Adipocyte (in vitro differentiated cells): ENCODE results near the gene RFT1.

ENCODE experiments used
- DNase-seq: peaks from one replicate; pipeline ENCODE4 v3.0.0-alpha.2; 2015; ENCODE audit warnings: low read depth
- H3K27me3 ChIP-seq: replicated peaks from 2 replicates; pipeline ENCODE4 v1.7.0; 2013; ENCODE audit warnings: mild to moderate bottlenecking, low read length, moderate library complexity; ENCODE audit not compliant: control insufficient read depth, insufficient read depth
- H3K36me3 ChIP-seq: 2 replicates; pipeline ENCODE4 v1.7.0; 2013; ENCODE audit warnings: low read length, mild to moderate bottlenecking, moderate library complexity; ENCODE audit not compliant: control insufficient read depth, insufficient read depth, severe bottlenecking
- H3K4me1 ChIP-seq: 2 replicates; pipeline ENCODE4 v1.7.0; 2013; ENCODE audit warnings: mild to moderate bottlenecking, low read length, moderate library complexity; ENCODE audit not compliant: control insufficient read depth, insufficient read depth
- H3K4me3 ChIP-seq: 2 replicates; pipeline ENCODE4 v1.7.0; 2013; ENCODE audit warnings: mild to moderate bottlenecking, low read length, moderate library complexity
- H3K9ac ChIP-seq: 2 replicates; pipeline ENCODE4 v1.7.0; 2013; ENCODE audit warnings: mild to moderate bottlenecking, low read length, moderate library complexity
- H3K9me3 ChIP-seq: 2 replicates; pipeline ENCODE4 v1.7.0; 2013; ENCODE audit warnings: mild to moderate bottlenecking, low read length, moderate library complexity; ENCODE audit not compliant: control insufficient read depth

Gene RFT1, protein sequence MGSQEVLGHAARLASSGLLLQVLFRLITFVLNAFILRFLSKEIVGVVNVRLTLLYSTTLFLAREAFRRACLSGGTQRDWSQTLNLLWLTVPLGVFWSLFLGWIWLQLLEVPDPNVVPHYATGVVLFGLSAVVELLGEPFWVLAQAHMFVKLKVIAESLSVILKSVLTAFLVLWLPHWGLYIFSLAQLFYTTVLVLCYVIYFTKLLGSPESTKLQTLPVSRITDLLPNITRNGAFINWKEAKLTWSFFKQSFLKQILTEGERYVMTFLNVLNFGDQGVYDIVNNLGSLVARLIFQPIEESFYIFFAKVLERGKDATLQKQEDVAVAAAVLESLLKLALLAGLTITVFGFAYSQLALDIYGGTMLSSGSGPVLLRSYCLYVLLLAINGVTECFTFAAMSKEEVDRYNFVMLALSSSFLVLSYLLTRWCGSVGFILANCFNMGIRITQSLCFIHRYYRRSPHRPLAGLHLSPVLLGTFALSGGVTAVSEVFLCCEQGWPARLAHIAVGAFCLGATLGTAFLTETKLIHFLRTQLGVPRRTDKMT

GRCh38 chr3:53130179-53131061 lies at the start of gene RFT1:
RFT1 (minus strand) TSS chr3:53130435; CDS start chr3:53130400, 35 bp downstream.
- Histone ChIP-seq H3K9me3 (no peaks in the 10 kb centered on the region), H3K4me1 (peaks cover 19% of the 10 kb centered on the region), H3K36me3 (peaks cover 7% of the 10 kb centered on the region), H3K4me3 (peak within 1 kb of the TSS; percentile 94), H3K9ac (peak within 1 kb of the TSS; percentile 93), H3K27me3 (no peaks in the 10 kb centered on the region)
- peak; percentile 99 for DNase-seq

- DNase-seq = no peak
- H3K4me3 ChIP-seq = no peak overlapping the region
- H3K9me3 ChIP-seq = no peaks in the 10 kb centered on the region
- peaks cover 53% of the 10 kb centered on the region for H3K36me3 ChIP-seq
- no peaks in the 10 kb centered on the region for H3K4me1 ChIP-seq
- H3K27me3 ChIP-seq = no peaks in the 10 kb centered on the region
- H3K9ac ChIP-seq = no peak overlapping the region
Measured at GRCh38 chr3:53179580-53179979, 49.3 kb upstream of the RFT1 start.

DNA sequence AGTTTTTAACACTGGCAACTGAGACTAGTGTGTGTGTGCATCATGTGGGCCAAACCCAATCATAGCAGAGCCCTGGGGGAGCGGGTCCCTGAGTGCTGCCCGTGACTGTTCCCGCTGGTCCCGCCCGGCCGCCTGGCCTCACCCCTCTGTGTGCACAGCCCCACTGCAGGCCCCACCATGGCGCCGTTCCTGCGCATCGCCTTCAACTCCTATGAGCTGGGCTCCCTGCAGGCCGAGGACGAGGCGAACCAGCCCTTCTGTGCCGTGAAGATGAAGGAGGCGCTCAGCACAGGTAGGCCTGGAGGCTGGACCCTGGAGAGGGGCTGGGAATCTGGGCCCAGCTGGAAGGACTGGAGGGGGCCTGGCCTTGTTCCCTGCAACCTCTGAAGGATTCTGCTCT lies 48.0 kb upstream of the RFT1 start:
- DNase-seq = no peak
- no peaks in the 10 kb centered on the region for H3K4me1 ChIP-seq
- H3K9me3 ChIP-seq = no peaks in the 10 kb centered on the region
- H3K36me3 ChIP-seq = peaks cover 54% of the 10 kb centered on the region
- H3K27me3 ChIP-seq = no peaks in the 10 kb centered on the region
- H3K4me3 ChIP-seq = no peak overlapping the region
- H3K9ac ChIP-seq = no peak overlapping the region

DNA sequence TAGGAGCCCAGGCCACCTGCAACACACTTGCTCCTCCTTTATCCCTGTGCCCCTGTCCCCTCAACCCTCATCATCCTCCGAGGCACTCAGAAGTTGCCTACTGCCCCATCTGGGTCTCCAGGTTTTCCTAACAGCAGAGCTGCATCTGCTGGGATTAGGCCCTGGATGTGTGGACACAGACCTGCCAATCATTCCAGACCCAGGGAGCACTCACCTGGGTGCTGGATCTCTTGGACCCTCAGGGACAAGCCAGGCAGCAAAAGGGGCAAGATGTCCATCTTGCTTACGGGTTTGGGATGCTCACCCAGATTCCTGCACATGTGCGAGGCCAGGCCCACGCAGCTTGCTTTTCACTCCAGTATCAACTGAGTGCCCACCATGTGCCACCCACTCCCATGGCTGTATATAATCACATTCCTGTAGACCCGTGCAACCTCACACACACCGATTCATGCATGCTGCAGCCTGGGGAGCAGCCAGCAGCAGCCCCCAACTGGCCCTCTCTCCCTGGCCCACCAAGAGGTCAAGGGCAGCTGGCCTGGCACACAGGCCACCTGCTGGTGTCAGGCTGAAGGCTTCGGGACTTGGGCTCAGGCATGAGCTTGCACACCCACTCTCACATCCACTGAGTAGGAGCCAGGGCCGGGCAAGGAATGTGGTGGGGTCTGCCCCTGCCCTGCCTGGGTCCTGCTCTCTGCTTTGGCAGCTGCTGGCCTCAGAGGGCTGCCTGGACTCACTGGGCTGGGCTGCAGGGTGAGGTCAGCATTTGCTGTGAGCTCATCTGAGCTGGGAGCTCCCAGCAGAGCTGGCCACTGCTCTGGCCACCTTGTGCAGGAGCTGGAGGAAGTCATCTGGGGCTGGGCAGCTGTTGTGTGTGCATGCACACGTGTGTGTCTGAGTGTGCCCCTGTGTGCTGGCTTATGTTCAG lies 45.6 kb upstream of the RFT1 start:
- Histone ChIP-seq H3K9me3 (no peaks in the 10 kb centered on the region), H3K9ac (no peak overlapping the region), H3K27me3 (no peaks in the 10 kb centered on the region), H3K36me3 (peaks cover 31% of the 10 kb centered on the region), H3K4me3 (no peak overlapping the region), H3K4me1 (no peaks in the 10 kb centered on the region)
- no peak for DNase-seq

GRCh38 chr3:53174346-53175250 lies 44.4 kb upstream of the RFT1 start:
- Histone ChIP-seq H3K4me3 (no peak overlapping the region), H3K9me3 (no peaks in the 10 kb centered on the region), H3K27me3 (no peaks in the 10 kb centered on the region), H3K9ac (no peak overlapping the region), H3K36me3 (peaks cover 24% of the 10 kb centered on the region), H3K4me1 (no peaks in the 10 kb centered on the region)
- DNase-seq = no peak

GRCh38 chr3:53173107-53173506 lies 42.9 kb upstream of the RFT1 start:
- H3K9ac ChIP-seq = no peak overlapping the region
- no peaks in the 10 kb centered on the region for H3K27me3 ChIP-seq
- no peaks in the 10 kb centered on the region for H3K4me1 ChIP-seq
- peaks cover 9% of the 10 kb centered on the region for H3K36me3 ChIP-seq
- no peak overlapping the region for H3K4me3 ChIP-seq
- H3K9me3 ChIP-seq = no peaks in the 10 kb centered on the region
- DNase-seq = no peak

GRCh38 chr3:53171827-53172505 lies 41.7 kb upstream of the RFT1 start:
- Histone ChIP-seq H3K4me3 (no peak overlapping the region), H3K9me3 (no peaks in the 10 kb centered on the region), H3K36me3 (peaks cover 7% of the 10 kb centered on the region), H3K9ac (no peak overlapping the region), H3K4me1 (peaks cover 4% of the 10 kb centered on the region), H3K27me3 (no peaks in the 10 kb centered on the region)
- DNase-seq = no peak

DNA sequence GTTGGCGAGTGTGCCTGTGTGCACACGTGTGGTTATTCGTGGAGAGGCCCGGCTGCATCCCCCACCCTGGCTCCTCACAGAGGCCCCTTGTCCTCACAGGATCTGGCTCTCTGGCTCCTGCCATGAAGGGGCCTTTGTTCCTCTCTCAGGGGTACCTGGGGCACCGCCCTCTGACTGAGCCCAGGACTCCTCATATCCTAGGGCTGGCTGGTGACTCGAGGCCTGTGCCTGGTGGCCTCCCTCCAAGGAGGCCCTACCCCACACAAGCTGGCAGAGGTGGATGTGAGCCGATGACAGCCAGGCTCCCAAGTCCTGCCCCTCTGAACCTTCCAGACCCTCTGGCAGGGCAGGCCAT lies 40.8 kb upstream of the RFT1 start:
- H3K9me3 ChIP-seq = no peaks in the 10 kb centered on the region
- no peaks in the 10 kb centered on the region for H3K27me3 ChIP-seq
- no peak overlapping the region for H3K9ac ChIP-seq
- DNase-seq = no peak
- H3K4me1 ChIP-seq = peaks cover 12% of the 10 kb centered on the region
- no peak overlapping the region for H3K4me3 ChIP-seq
- peaks cover 7% of the 10 kb centered on the region for H3K36me3 ChIP-seq

DNA sequence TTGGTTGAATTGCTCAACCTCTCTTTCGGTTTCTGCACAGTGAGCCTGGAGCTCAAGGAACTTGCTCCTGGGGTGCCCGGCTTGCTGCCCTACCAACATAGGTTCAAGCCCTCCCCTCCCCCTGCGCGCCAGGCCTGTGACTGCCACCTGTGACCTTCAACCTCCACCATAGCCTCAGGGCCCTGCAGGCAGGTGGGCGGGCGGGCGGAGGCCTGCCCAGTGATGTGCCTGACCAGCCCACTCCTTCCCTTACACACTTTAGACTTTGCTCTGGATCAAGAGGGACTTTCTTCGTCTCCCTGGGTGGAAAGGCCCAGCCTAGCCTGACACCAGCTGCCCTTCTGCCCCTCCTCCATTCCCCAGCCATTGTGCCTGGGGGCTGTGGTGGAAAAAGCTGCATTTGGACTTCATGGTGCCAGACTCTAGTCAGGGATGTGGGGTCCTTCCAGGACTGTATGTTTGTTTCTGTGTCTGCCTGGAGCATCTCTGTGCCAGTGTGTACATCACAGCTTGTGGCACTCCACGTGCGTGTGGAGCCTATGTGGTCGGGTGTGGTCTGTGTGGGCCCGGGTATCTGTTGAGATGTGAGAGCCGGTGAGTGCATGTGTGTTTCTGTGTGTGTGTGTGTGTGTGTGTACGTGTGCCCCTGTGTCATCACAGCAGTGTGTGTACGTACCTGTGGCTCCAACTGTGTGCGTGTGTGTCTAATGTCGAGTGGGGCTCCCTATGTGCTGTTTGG lies 40.3 kb upstream of the RFT1 start:
- no peaks in the 10 kb centered on the region for H3K9me3 ChIP-seq
- H3K9ac ChIP-seq = no peak overlapping the region
- peaks cover 7% of the 10 kb centered on the region for H3K36me3 ChIP-seq
- peaks cover 12% of the 10 kb centered on the region for H3K4me1 ChIP-seq
- DNase-seq = no peak
- no peak overlapping the region for H3K4me3 ChIP-seq
- H3K27me3 ChIP-seq = no peaks in the 10 kb centered on the region
